K562 (cell line): Measurements from ENCODE around the gene PIGT. TPM values are rescaled to one million over a fixed set of nuclear protein-coding genes. Genes with fewer than 3 reads are reported as not detected.

Experiments used
- ATF7 ChIP-seq: fragments of 450-650 bp; IDR thresholded peaks from 2 replicates; pipeline ENCODE4 v1.7.1; 2014; ENCODE audit warnings: mild to moderate bottlenecking, moderate library complexity
- BRF1 ChIP-seq: IDR thresholded peaks from 3 replicates; pipeline ENCODE4 v1.6.1; 2011; ENCODE audit warnings: borderline replicate concordance, mild to moderate bottlenecking; ENCODE audit not compliant: insufficient read length; ENCODE audit errors: extremely low read depth
- CEBPG ChIP-seq, 3 experiments: fragments of 200-800 bp in 1 of 3; sonication (Bioruptor generic) in 1 of 3; sonication (generic) in 1 of 3; formaldehyde crosslinking in 1 of 3; IDR thresholded peaks in 2 of 3; conservative IDR thresholded peaks in 1 of 3; 2 replicates each; pipeline versions ENCODE4 v1.6.1 to v1.8.0; 2016 to 2022; ENCODE audit warnings: missing compliant biosample characterization in 2 of 3, missing genetic modification characterization in 2 of 3, mild to moderate bottlenecking in 1 of 3, missing genetic modification reagents in 1 of 3
- DMBX1 ChIP-seq: fragments of 250-450 bp; sonication (Bioruptor Pico); IDR thresholded peaks from 2 replicates; pipeline ENCODE4 v1.8.0; 2022; ENCODE audit warnings: inconsistent platforms, mild to moderate bottlenecking, moderate library complexity, borderline replicate concordance
- ELF1 ChIP-seq: fragments of 200-800 bp; sonication (Bioruptor generic); IDR thresholded peaks from 2 replicates; pipeline ENCODE4 v1.6.1; 2016; ENCODE audit warnings: missing genetic modification characterization, missing compliant biosample characterization
- FOXJ2 ChIP-seq: fragments of 200-800 bp; sonication (Bioruptor generic); IDR thresholded peaks from 2 replicates; pipeline ENCODE4 v1.6.1; 2016; ENCODE audit warnings: missing genetic modification characterization, missing compliant biosample characterization
- GTF2A2 ChIP-seq: IDR thresholded peaks from 2 replicates; pipeline ENCODE4 v1.6.1; 2016; ENCODE audit warnings: mild to moderate bottlenecking, missing genetic modification characterization, missing compliant biosample characterization
- HDAC8 ChIP-seq: fragments of 450-650 bp; IDR thresholded peaks from 2 replicates; pipeline ENCODE4 v1.6.1; 2016; ENCODE audit warnings: mild to moderate bottlenecking, missing genetic modification characterization, moderate library complexity, missing compliant biosample characterization
- MCM3 ChIP-seq: fragments of 450-650 bp; IDR thresholded peaks from 2 replicates; pipeline ENCODE4 v1.6.1; 2016
- NFXL1 ChIP-seq: fragments of 450-650 bp; formaldehyde crosslinking; IDR thresholded peaks from 2 replicates; pipeline ENCODE4 v1.4.0; 2021; ENCODE audit warnings: mild to moderate bottlenecking
- RHOXF2B ChIP-seq: fragments of 250-450 bp; sonication (Bioruptor Pico); conservative IDR thresholded peaks from 2 replicates; pipeline ENCODE4 v1.5.1; 2021
- RNF2 ChIP-seq: sonication (generic); IDR thresholded peaks from 2 replicates; pipeline ENCODE4 v1.6.1; 2016
- TARDBP ChIP-seq: fragments of 450-650 bp; IDR thresholded peaks from 2 replicates; pipeline ENCODE4 v1.6.1; 2016
- XRCC3 ChIP-seq: fragments of 450-650 bp; IDR thresholded peaks from 2 replicates; pipeline ENCODE4 v1.6.1; 2017; ENCODE audit warnings: mild to moderate bottlenecking, moderate library complexity
- ZNF77 ChIP-seq: fragments of 250-450 bp; sonication (Bioruptor Pico); IDR thresholded peaks from 2 replicates; pipeline ENCODE4 v1.5.0; 2020
- polyA plus RNA-seq, 8 experiments: library from polyadenylated mRNA; depleted of rRNA in 4 of 8; stranded (reverse) in 5 of 8; unstranded in 3 of 8; fragments of >200 nt; fragmentation: Nextera tagmentation in 2 of 8; fragmentation: Illumina TruSeq in 1 of 8; extraction: Ambion mirVana in 2 of 8; extraction: Trizol in 1 of 8; gene quantifications; 2 replicates each; pipeline versions ENCODE4 v1.2.1 to v1.2.3, GENCODE V29; 2011 to 2014; ENCODE audit warnings: inconsistent platforms in 1 of 8, missing spikeins in 1 of 8
- total RNA-seq, 7 experiments: library from RNA; depleted of rRNA in 6 of 7; stranded (reverse); fragments of >200 nt in 6 of 7; fragmentation: Illumina TruSeq in 2 of 7; extraction: Trizol in 2 of 7; gene quantifications; 2 replicates each; pipeline versions ENCODE4 v1.2.1 to v1.2.3, GENCODE V29; 2011 to 2021; ENCODE audit warnings: low replicate concordance in 1 of 7
- TF ChIP-seq, protein P1 (sequence below), 2 experiments: fragments of 450-650 bp in 1 of 2; sonication (generic) in 1 of 2; formaldehyde crosslinking in 1 of 2; IDR thresholded peaks in 1 of 2; conservative IDR thresholded peaks in 1 of 2; 2 replicates each; pipeline versions ENCODE4 v1.6.1 to v1.8.1; 2016 to 2023; ENCODE audit warnings: mild to moderate bottlenecking in 2 of 2, moderate library complexity in 2 of 2, inconsistent platforms in 1 of 2, missing genetic modification reagents in 1 of 2
- TF ChIP-seq, protein P2 (sequence below): fragments of 250-450 bp; sonication (Bioruptor Pico); IDR thresholded peaks from 2 replicates; pipeline ENCODE4 v1.4.0; 2020
- TF ChIP-seq, protein P3 (sequence below): sonication (generic); formaldehyde crosslinking; IDR thresholded peaks from 2 replicates; pipeline ENCODE4 v1.8.0; 2022; ENCODE audit warnings: mild to moderate bottlenecking, missing genetic modification reagents
- TF ChIP-seq, protein P4 (sequence below): fragments of 200-800 bp; sonication (Bioruptor generic); IDR thresholded peaks from 2 replicates; pipeline ENCODE4 v1.6.1; 2017; ENCODE audit warnings: missing genetic modification characterization, missing compliant biosample characterization
- TF ChIP-seq, protein P5 (sequence below): sonication (generic); formaldehyde crosslinking; IDR thresholded peaks from 2 replicates; pipeline ENCODE4 v1.8.0; 2022; ENCODE audit warnings: mild to moderate bottlenecking, missing genetic modification reagents

PIGT gene
- total and polyA plus RNA-seq, 9 of the 15 experiments (the other 6 are each of a cell fraction or from before 2014, with no cell fraction given): 14.6 to 108 (median 46.9) TPM

DNA sequence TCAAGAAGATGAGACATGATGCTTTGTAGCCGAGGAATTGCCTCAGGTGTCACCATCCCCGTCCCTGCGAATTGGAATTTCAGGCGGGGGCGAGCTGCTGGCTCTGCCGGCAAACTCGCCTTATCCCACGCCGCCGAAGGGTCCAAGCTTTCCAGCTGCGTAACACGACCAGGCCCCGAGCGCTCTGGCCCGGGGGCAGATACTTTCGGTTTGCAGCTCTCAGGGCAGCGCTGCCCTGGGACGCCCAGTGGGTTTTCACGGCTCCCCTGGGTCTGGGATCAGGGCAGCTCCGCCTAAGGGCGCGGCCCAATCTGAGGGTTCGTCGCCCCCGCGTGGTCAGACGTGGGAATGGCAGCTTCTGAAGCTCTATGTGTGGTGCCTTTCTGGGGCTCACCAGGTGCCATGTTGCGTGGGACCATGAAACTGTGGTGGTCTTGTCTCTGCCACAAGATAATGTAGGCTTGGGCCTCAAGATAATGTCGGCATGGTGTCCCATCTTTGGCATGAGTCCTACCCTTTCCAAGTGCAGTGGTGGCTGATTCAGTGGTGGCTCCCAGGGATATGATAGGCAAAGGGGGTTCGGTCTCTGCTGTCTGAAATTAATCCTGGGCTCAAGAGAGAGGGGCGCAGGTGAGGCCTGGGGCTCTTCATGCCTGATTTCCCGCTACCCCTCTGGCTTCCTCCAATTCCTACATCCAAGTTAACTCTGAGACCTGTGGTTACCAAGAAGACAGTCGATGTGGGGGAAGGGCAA is 21.0 kb downstream of the PIGT start (continued):
- TF ChIP-seq, protein P1, sequence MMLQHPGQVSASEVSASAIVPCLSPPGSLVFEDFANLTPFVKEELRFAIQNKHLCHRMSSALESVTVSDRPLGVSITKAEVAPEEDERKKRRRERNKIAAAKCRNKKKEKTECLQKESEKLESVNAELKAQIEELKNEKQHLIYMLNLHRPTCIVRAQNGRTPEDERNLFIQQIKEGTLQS (IDR thresholded peaks at IDR 0.05): no peak
- TF ChIP-seq, protein P1 (CRISPR knock-in tag; conservative IDR thresholded peaks at IDR 0.05): no peak
- TF ChIP-seq ZNF77 (CRISPR knock-in tag): no peak
- TF ChIP-seq, protein P2, sequence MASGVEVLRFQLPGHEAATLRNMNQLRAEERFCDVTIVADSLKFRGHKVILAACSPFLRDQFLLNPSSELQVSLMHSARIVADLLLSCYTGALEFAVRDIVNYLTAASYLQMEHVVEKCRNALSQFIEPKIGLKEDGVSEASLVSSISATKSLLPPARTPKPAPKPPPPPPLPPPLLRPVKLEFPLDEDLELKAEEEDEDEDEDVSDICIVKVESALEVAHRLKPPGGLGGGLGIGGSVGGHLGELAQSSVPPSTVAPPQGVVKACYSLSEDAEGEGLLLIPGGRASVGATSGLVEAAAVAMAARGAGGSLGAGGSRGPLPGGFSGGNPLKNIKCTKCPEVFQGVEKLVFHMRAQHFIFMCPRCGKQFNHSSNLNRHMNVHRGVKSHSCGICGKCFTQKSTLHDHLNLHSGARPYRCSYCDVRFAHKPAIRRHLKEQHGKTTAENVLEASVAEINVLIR (CRISPR knock-in tag): no peak
- TF ChIP-seq, protein P3, sequence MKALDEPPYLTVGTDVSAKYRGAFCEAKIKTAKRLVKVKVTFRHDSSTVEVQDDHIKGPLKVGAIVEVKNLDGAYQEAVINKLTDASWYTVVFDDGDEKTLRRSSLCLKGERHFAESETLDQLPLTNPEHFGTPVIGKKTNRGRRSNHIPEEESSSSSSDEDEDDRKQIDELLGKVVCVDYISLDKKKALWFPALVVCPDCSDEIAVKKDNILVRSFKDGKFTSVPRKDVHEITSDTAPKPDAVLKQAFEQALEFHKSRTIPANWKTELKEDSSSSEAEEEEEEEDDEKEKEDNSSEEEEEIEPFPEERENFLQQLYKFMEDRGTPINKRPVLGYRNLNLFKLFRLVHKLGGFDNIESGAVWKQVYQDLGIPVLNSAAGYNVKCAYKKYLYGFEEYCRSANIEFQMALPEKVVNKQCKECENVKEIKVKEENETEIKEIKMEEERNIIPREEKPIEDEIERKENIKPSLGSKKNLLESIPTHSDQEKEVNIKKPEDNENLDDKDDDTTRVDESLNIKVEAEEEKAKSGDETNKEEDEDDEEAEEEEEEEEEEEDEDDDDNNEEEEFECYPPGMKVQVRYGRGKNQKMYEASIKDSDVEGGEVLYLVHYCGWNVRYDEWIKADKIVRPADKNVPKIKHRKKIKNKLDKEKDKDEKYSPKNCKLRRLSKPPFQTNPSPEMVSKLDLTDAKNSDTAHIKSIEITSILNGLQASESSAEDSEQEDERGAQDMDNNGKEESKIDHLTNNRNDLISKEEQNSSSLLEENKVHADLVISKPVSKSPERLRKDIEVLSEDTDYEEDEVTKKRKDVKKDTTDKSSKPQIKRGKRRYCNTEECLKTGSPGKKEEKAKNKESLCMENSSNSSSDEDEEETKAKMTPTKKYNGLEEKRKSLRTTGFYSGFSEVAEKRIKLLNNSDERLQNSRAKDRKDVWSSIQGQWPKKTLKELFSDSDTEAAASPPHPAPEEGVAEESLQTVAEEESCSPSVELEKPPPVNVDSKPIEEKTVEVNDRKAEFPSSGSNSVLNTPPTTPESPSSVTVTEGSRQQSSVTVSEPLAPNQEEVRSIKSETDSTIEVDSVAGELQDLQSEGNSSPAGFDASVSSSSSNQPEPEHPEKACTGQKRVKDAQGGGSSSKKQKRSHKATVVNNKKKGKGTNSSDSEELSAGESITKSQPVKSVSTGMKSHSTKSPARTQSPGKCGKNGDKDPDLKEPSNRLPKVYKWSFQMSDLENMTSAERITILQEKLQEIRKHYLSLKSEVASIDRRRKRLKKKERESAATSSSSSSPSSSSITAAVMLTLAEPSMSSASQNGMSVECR (CRISPR knock-in tag): no peak
- TF ChIP-seq XRCC3: no peak
- peak; percentile 65 for TF ChIP-seq ATF7
- TF ChIP-seq, protein P4, sequence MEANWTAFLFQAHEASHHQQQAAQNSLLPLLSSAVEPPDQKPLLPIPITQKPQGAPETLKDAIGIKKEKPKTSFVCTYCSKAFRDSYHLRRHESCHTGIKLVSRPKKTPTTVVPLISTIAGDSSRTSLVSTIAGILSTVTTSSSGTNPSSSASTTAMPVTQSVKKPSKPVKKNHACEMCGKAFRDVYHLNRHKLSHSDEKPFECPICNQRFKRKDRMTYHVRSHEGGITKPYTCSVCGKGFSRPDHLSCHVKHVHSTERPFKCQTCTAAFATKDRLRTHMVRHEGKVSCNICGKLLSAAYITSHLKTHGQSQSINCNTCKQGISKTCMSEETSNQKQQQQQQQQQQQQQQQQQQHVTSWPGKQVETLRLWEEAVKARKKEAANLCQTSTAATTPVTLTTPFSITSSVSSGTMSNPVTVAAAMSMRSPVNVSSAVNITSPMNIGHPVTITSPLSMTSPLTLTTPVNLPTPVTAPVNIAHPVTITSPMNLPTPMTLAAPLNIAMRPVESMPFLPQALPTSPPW (CRISPR knock-in tag): no peak
- TF ChIP-seq, protein P5, sequence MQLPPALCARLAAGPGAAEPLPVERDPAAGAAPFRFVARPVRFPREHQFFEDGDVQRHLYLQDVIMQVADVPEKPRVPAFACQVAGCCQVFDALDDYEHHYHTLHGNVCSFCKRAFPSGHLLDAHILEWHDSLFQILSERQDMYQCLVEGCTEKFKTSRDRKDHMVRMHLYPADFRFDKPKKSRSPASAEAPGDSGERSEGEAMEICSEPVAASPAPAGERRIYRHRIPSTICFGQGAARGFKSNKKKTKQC (CRISPR knock-in tag): no peak
- TF ChIP-seq FOXJ2: no peak
- no peak for TF ChIP-seq RNF2
- no peak for TF ChIP-seq BRF1
- no peak for TF ChIP-seq NFXL1 (CRISPR knock-in tag)
- no peak for TF ChIP-seq CEBPG (CRISPR knock-in tag; IDR thresholded peaks at IDR 0.05)
- TF ChIP-seq CEBPG (tag; conservative IDR thresholded peaks at IDR 0.05 in 1 of 2, IDR thresholded peaks at IDR 0.05 in 1 of 2): no peak
- TF ChIP-seq MCM3: no peak
- TF ChIP-seq HDAC8 (tag): no peak
- no peak for TF ChIP-seq GTF2A2 (tag)
- no peak for TF ChIP-seq RHOXF2B
- TF ChIP-seq DMBX1 (CRISPR knock-in tag): no peak
- peak; percentile 58; the same call in 1 of the 2 replicates for TF ChIP-seq TARDBP
- TF ChIP-seq ELF1 (tag): no peak
